ENCODE results near the gene CFAP20DC.

Gene CFAP20DC

DNA sequence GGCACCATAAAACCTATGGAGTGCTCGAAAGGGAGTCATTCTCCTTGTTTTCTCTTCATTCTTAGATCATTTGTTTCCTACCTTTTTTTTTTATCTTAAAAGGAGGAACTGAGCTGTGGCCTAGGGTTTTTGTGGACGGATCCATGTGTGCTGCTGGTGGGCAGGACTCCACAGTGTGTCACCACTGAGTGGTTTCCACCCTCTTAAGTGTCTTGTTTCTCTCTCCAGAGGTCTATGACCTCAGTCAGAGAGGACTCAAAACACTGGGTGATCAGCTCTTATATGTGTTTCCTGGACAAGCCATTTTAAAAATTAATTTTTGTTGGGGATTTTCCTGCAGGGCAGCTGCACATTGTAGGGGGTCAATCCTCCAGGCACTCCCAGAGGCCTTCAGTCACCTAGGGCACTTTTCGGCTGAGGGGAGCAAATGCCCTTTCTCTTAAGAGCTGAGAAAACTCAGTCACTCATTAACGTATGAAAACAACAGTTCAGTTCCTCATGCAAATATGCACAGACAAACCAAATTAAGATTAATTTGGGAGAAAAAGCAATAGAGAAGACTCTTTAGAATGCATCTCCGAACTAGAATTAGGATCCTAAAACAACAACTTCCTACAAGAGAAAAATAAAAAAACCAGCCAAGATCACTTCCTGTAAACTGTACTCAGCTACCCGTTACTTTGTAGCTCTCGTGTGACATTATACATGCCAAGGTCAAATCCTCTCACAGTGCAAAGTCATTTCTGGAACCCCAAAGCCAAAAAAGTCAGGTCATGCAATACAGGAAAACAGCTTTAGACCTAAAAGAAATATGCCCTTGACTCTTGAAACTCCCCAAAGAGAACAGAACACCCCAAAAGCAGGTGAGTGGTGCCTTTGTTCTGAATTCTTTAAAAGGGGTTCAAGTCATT is 355.6 kb downstream of the CFAP20DC start:
- no peak for DNase-seq (ENCODE audit: low read depth)

DNA sequence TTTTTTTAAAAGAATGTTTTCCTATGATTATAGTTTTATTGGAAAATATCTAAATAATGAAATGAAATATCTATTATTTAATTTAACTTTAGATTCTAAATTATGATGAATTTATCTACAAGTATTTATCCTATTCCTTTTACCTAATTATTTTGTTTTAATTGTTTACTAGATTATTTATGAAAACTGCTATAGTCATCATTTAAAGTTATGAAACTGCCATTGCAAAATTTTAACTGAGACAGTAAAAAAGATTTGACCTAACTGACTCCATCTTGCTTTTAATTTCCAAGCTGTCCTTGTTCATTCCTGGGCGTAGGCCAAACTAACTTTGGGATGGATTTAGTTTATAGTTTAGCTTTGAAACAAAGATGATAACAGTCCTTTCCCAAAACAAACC is 357.3 kb downstream of the CFAP20DC start:
- no peak for DNase-seq (ENCODE audit: low read depth)
